Breast epithelium (tissue), 3 donors: ENCODE data around the gene RSRP1.
"Not testable (repeated sequence)": the region's sequence is repeated elsewhere in the genome, so short reads cannot be mapped to it uniquely, and the experiment has no call there.

Source experiments
- POLR2A ChIP-seq: fragments of 450-650 bp; IDR thresholded peaks from one replicate; pipeline ENCODE4 v1.6.1; 2016; ENCODE audit warnings: antibody characterized with exemption, mild to moderate bottlenecking, moderate library complexity
- POLR2AphosphoS5 ChIP-seq, 3 donors: sonication (generic); formaldehyde crosslinking; IDR thresholded peaks; one replicate each; pipeline ENCODE4 v1.6.1; 2017; ENCODE audit warnings: antibody characterized with exemption in 3 of 3
- TF ChIP-seq, protein P1 (sequence below), 3 donors: fragments of 450-650 bp; IDR thresholded peaks; one replicate each; pipeline ENCODE4 v1.5.1; 2016 to 2017; ENCODE audit warnings: antibody characterized with exemption in 3 of 3, mild to moderate bottlenecking in 3 of 3, moderate library complexity in 3 of 3

DNA sequence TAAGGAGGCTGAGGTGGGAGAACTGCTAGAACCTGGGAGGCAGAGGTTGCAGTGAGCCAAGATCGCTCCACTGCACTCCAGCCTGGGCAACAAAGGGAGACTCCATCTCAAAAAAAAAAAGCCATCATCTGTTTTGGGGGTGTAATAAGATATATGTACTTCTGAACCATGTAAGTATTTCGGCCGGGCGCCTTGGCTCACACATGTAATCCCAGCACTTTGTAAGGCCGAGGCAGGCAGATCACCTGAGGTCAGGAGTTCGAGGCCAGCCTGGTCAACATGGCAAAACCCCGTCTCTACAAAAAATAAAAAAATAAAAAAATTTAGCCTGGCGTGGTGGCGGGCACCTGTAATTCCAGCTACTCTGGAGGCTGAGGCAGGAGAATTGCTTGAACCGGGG, 11.8 kb downstream of the RSRP1 start:
- TF ChIP-seq, protein P1, sequence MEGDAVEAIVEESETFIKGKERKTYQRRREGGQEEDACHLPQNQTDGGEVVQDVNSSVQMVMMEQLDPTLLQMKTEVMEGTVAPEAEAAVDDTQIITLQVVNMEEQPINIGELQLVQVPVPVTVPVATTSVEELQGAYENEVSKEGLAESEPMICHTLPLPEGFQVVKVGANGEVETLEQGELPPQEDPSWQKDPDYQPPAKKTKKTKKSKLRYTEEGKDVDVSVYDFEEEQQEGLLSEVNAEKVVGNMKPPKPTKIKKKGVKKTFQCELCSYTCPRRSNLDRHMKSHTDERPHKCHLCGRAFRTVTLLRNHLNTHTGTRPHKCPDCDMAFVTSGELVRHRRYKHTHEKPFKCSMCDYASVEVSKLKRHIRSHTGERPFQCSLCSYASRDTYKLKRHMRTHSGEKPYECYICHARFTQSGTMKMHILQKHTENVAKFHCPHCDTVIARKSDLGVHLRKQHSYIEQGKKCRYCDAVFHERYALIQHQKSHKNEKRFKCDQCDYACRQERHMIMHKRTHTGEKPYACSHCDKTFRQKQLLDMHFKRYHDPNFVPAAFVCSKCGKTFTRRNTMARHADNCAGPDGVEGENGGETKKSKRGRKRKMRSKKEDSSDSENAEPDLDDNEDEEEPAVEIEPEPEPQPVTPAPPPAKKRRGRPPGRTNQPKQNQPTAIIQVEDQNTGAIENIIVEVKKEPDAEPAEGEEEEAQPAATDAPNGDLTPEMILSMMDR (IDR thresholded peaks at IDR 0.05): not testable (repeated sequence)
- TF ChIP-seq POLR2AphosphoS5 (IDR thresholded peaks at IDR 0.05); POLR2A: not testable (repeated sequence)
